WTC11 (cell line): ENCODE data around the gene RPL41. TPM values are rescaled to one million over a fixed set of nuclear protein-coding genes. Genes with fewer than 3 reads are reported as not detected.

Experiments used
- ATAC-seq: fragments of 200-7000 bp; cut with Tn5 transposase; 2 replicates; pipeline ENCODE4 v1.10.0; 2021; ENCODE audit warnings: mild to moderate bottlenecking, moderate library complexity
- CTCF ChIA-PET: fragments of 300-600 bp; sonication (Branson Sonifier 250); formaldehyde crosslinking; loops from one replicate; lab custom pipeline; 2021; ENCODE audit warnings: antibody characterized with exemption; lab: Charles Lee
- POLR2A ChIA-PET: fragments of 350-600 bp; sonication (Branson Sonifier 250); formaldehyde crosslinking; loops from one replicate; lab custom pipeline; 2021; ENCODE audit warnings: antibody characterized with exemption; lab: Charles Lee
- DNase-seq: peaks from one replicate; pipeline ENCODE4 v3.0.0; 2021; ENCODE audit warnings: low spot score
- H3K27ac Mint-ChIP-seq: 2 replicates; pipeline ENCODE4 v1.8.0; 2021; ENCODE audit warnings: mixed read lengths
- H3K27me3 Mint-ChIP-seq: 2 replicates; pipeline ENCODE4 v1.8.0; 2021; ENCODE audit warnings: low read depth, mild to moderate bottlenecking, moderate library complexity, mixed read lengths
- H3K36me3 Mint-ChIP-seq: 2 replicates; pipeline ENCODE4 v1.8.0; 2021; ENCODE audit warnings: mixed read lengths
- H3K4me1 Mint-ChIP-seq: 2 replicates; pipeline ENCODE4 v1.8.0; 2022; ENCODE audit warnings: mixed read lengths
- H3K4me3 Mint-ChIP-seq: 2 replicates; pipeline ENCODE4 v1.8.0; 2021; ENCODE audit warnings: mild to moderate bottlenecking, moderate library complexity, mixed read lengths
- H3K9me3 Mint-ChIP-seq: 2 replicates; pipeline ENCODE4 v1.8.0; 2021; ENCODE audit warnings: mixed read lengths
- ARID4B ChIP-seq: sonication (generic); formaldehyde crosslinking; IDR thresholded peaks from 2 replicates; pipeline ENCODE4 v1.8.0; 2023; ENCODE audit warnings: missing genetic modification reagents, mild to moderate bottlenecking, borderline replicate concordance
- ATF1 ChIP-seq: sonication (generic); formaldehyde crosslinking; IDR thresholded peaks from 2 replicates; pipeline ENCODE4 v1.8.1; 2023; ENCODE audit warnings: mild to moderate bottlenecking, moderate library complexity, missing genetic modification reagents
- ATF6 ChIP-seq: sonication (generic); formaldehyde crosslinking; IDR thresholded peaks from 2 replicates; pipeline ENCODE4 v1.8.1; 2023; ENCODE audit warnings: mild to moderate bottlenecking, missing genetic modification reagents
- CREB1 ChIP-seq: sonication (generic); formaldehyde crosslinking; IDR thresholded peaks from 2 replicates; pipeline ENCODE4 v1.8.0; 2023; ENCODE audit warnings: mild to moderate bottlenecking, missing genetic modification reagents
- CREM ChIP-seq: sonication (generic); formaldehyde crosslinking; IDR thresholded peaks from 2 replicates; pipeline ENCODE4 v1.8.1; 2022; ENCODE audit warnings: mild to moderate bottlenecking, missing genetic modification reagents, moderate library complexity
- EMX1 ChIP-seq: fragments of 250-450 bp; sonication (Bioruptor Pico); IDR thresholded peaks from 2 replicates; pipeline ENCODE4 v1.8.0; 2021; ENCODE audit warnings: mild to moderate bottlenecking
- ERG ChIP-seq: fragments of 250-450 bp; sonication (Bioruptor Pico); IDR thresholded peaks from 2 replicates; pipeline ENCODE4 v1.8.0; 2021; ENCODE audit warnings: mild to moderate bottlenecking
- HMGA2 ChIP-seq: fragments of 250-450 bp; sonication (Bioruptor Pico); IDR thresholded peaks from 2 replicates; pipeline ENCODE4 v1.4.0; 2021; ENCODE audit warnings: mild to moderate bottlenecking, moderate library complexity
- NFE2L1 ChIP-seq: sonication (generic); formaldehyde crosslinking; IDR thresholded peaks from 2 replicates; pipeline ENCODE4 v1.8.1; 2023; ENCODE audit warnings: missing genetic modification reagents
- OVOL2 ChIP-seq: fragments of 250-450 bp; sonication (Bioruptor Pico); IDR thresholded peaks from 2 replicates; pipeline ENCODE4 v1.9.0; 2021; ENCODE audit warnings: mild to moderate bottlenecking, borderline replicate concordance
- PRRX2 ChIP-seq: fragments of 250-450 bp; sonication (Bioruptor Pico); IDR thresholded peaks from 2 replicates; pipeline ENCODE4 v1.8.0; 2021; ENCODE audit warnings: mild to moderate bottlenecking
- SMAD3 ChIP-seq: sonication (generic); formaldehyde crosslinking; IDR thresholded peaks from 2 replicates; pipeline ENCODE4 v1.8.0; 2022; ENCODE audit warnings: missing genetic modification reagents, mild to moderate bottlenecking, borderline replicate concordance
- TP53 ChIP-seq: sonication (generic); formaldehyde crosslinking; IDR thresholded peaks from 2 replicates; pipeline ENCODE4 v1.8.1; 2023; ENCODE audit warnings: mild to moderate bottlenecking, missing genetic modification reagents
- USF1 ChIP-seq: sonication (generic); formaldehyde crosslinking; IDR thresholded peaks from 2 replicates; pipeline ENCODE4 v1.8.0; 2022; ENCODE audit warnings: mild to moderate bottlenecking, missing genetic modification reagents
- ZNF232 ChIP-seq: sonication (generic); formaldehyde crosslinking; IDR thresholded peaks from 2 replicates; pipeline ENCODE4 v1.8.0; 2022; ENCODE audit warnings: mild to moderate bottlenecking, missing genetic modification reagents
- ZNF263 ChIP-seq: sonication (generic); formaldehyde crosslinking; IDR thresholded peaks from 2 replicates; pipeline ENCODE4 v1.8.1; 2022; ENCODE audit warnings: low read depth, mild to moderate bottlenecking, moderate library complexity, missing genetic modification reagents
- ZNF416 ChIP-seq: fragments of 250-450 bp; sonication (Bioruptor Pico); IDR thresholded peaks from 2 replicates; pipeline ENCODE4 v1.9.0; 2021; ENCODE audit warnings: mild to moderate bottlenecking, inconsistent platforms
- ZNF671 ChIP-seq: fragments of 250-450 bp; sonication (Bioruptor Pico); IDR thresholded peaks from 2 replicates; pipeline ENCODE4 v1.8.0; 2021; ENCODE audit warnings: mild to moderate bottlenecking
- total RNA-seq: library from RNA; stranded (reverse); gene quantifications from 3 replicates; pipeline ENCODE4 v1.2.3, GENCODE V29; 2021

RPL41 gene
- total RNA-seq, 1 experiment from 2014 or later: 4,004 TPM

- DNase-seq (no peak), ATAC-seq (peak; percentile 0; the same call in 1 of the 2 replicates)
- peaks cover 49% of the 10 kb centered on the region for H3K4me1 Mint-ChIP-seq
- peaks cover 63% of the 10 kb centered on the region for H3K36me3 Mint-ChIP-seq
- H3K9me3 Mint-ChIP-seq: no peaks in the 10 kb centered on the region
- ChIA-PET CTCF (interaction anchor here (1.2 to 3.4 kb wide), 6 partner anchors 9 to 47 kb away, joined by 3 to 20 read pairs (median 6); partner anchors contain the start of genes MYL6B, SMARCC2 and ZC3H10), POLR2A (interaction anchor here (1.0 to 7.2 kb wide), 7 partner anchors 9 to 79 kb away, joined by 3 to 104 read pairs (median 25); partner anchors contain the start of genes ESYT1, MYL6B, RNF41 and SMARCC2)
- H3K27me3 Mint-ChIP-seq: no peaks in the 10 kb centered on the region
- H3K27ac Mint-ChIP-seq: peak overlapping the region; percentile 92
- TF ChIP-seq USF1 (CRISPR knock-in tag) (0 out of 2 replicates have a peak, but pooled peaks have one; percentile 11), ZNF232 (CRISPR knock-in tag) (no peak), SMAD3 (CRISPR knock-in tag) (0 out of 2 replicates have a peak, but pooled peaks have one; percentile 15), NFE2L1 (CRISPR knock-in tag) (0 out of 2 replicates have a peak, but pooled peaks have one; percentile 42)
- peak overlapping the region; percentile 96 for H3K4me3 Mint-ChIP-seq
These were observed 43.8 kb downstream of the RPL41 start for GRCh38 chr12:56160193-56160763.

- Mint-ChIP-seq H3K36me3 (peaks cover 63% of the 10 kb centered on the region), H3K27me3 (no peaks in the 10 kb centered on the region)
These were observed 44.7 kb downstream of the RPL41 start for GRCh38 chr12:56160894-56161689.

GRCh38 chr12:56161690-56162351 is 45.4 kb downstream of the RPL41 start:
- peaks cover 67% of the 10 kb centered on the region for H3K36me3 Mint-ChIP-seq
- no peaks in the 10 kb centered on the region for H3K9me3 Mint-ChIP-seq
- H3K4me3 Mint-ChIP-seq: peak overlapping the region; percentile 7; the same call in 1 of the 2 replicates
- ChIA-PET CTCF (interaction anchor here (1.2 to 3.4 kb wide), 6 partner anchors 10 to 43 kb away, joined by 3 to 21 read pairs (median 12); partner anchors contain the start of genes ESYT1, MYL6B, SMARCC2 and ZC3H10), POLR2A (interaction anchor here (0.7 to 7.2 kb wide), 10 partner anchors 10 to 1862 kb away, joined by 3 to 104 read pairs (median 12); partner anchors contain the start of genes ESYT1, MYL6B, PA2G4 and RNF41)
- DNase-seq (no peak), ATAC-seq (no peak)
- H3K27me3 Mint-ChIP-seq: no peaks in the 10 kb centered on the region
- H3K27ac Mint-ChIP-seq: peak overlapping the region; percentile 95
- H3K4me1 Mint-ChIP-seq: peaks cover 49% of the 10 kb centered on the region
- TF ChIP-seq CREB1 (CRISPR knock-in tag): no peak
- no peak for TF ChIP-seq CREM (CRISPR knock-in tag)
- TF ChIP-seq OVOL2 (CRISPR knock-in tag): no peak
- no peak for TF ChIP-seq ARID4B
- no peak for TF ChIP-seq HMGA2 (CRISPR knock-in tag)
- TF ChIP-seq ATF1: no peak
- TF ChIP-seq ZNF416 (CRISPR knock-in tag): peak; percentile 64; the same call in 1 of the 2 replicates
- TF ChIP-seq PRRX2 (CRISPR knock-in tag): peak; percentile 84; the same call in 1 of the 2 replicates
- no peak for TF ChIP-seq ATF6 (CRISPR knock-in tag)
- peak; percentile 35; the same call in 1 of the 2 replicates for TF ChIP-seq ZNF671 (CRISPR knock-in tag)
- no peak for TF ChIP-seq TP53 (CRISPR knock-in tag)
- TF ChIP-seq ZNF263 (CRISPR knock-in tag): no peak
- TF ChIP-seq EMX1 (CRISPR knock-in tag): peak; percentile 72; the same call in 1 of the 2 replicates

More at GRCh38 chr12:56160894-56161689, 44.7 kb downstream of the RPL41 start:
- peaks cover 49% of the 10 kb centered on the region for H3K4me1 Mint-ChIP-seq
- CTCF ChIA-PET: interaction anchor here (1.2 to 3.4 kb wide), 4 partner anchors 9 to 42 kb away, joined by 3 to 20 read pairs (median 10); partner anchors contain the start of genes MYL6B, SMARCC2 and ZC3H10
- peak overlapping the region; percentile 95 for H3K27ac Mint-ChIP-seq
- 0 out of 2 replicates have a peak, but pooled peaks have one; percentile 50 for TF ChIP-seq ERG (CRISPR knock-in tag)
- no peak for TF ChIP-seq TP53 (CRISPR knock-in tag)
- no peak for ATAC-seq
- POLR2A ChIA-PET: interaction anchor here (0.6 to 7.2 kb wide), 9 partner anchors 9 to 199 kb away, joined by 3 to 104 read pairs (median 15); partner anchors contain the start of genes ESYT1, MYL6B, PA2G4 and RNF41
- peak overlapping the region; percentile 96 for H3K4me3 Mint-ChIP-seq
- DNase-seq: no peak
- no peaks in the 10 kb centered on the region for H3K9me3 Mint-ChIP-seq
